ENCODE results near the gene EPB41. TPM values are rescaled to one million over a fixed set of nuclear protein-coding genes. Genes with fewer than 3 reads are reported as not detected.

EPB41 gene
- total and polyA plus RNA-seq, 2 of the 8 experiments (the other 6 are each of a cell fraction or from before 2014, with no cell fraction given): 36.7 to 109 TPM

GRCh38 chr1:28982198-28982597 is 67.8 kb downstream of the EPB41 start:
- Histone ChIP-seq H3K79me2 (ENCODE audit: control insufficient read depth in 1 of 2, insufficient read depth in 2 of 2, low read length in 2 of 2) (peaks cover 0 to 38% of the 10 kb centered on the region in 2 experiments; a peak in 2 of 4 replicates), H3K9ac (replicated peaks in 1 of 4; ENCODE audit: extremely low read depth in 1 of 4, low read depth in 3 of 4, low read length in 3 of 4) (no peak overlapping the region), H4K20me1 (replicated peaks in 1 of 2; ENCODE audit: control insufficient read depth in 1 of 2, insufficient read depth in 2 of 2, low read length in 2 of 2) (peaks cover 0 to 1% of the 10 kb centered on the region in 2 experiments), H2BK120ac (replicated peaks; ENCODE audit: low read depth, low read length) (no peak overlapping the region), H4K8ac (ENCODE audit: extremely low read depth, insufficient read depth, low read length) (no peak overlapping the region), H2BK5ac (ENCODE audit: low read depth, low read length) (no peak overlapping the region), H3K14ac (ENCODE audit: insufficient read length) (no peak overlapping the region), H4K91ac (replicated peaks; ENCODE audit: insufficient read length, low read length) (no peak overlapping the region), H3K79me1 (ENCODE audit: low read depth, low read length) (peaks cover 5% of the 10 kb centered on the region), H3K27me3 (replicated peaks in 1 of 4; ENCODE audit: control insufficient read depth in 3 of 4, extremely low read depth in 1 of 4, insufficient read depth in 3 of 4, low read length in 3 of 4) (no peaks in the 10 kb centered on the region), H2BK12ac (ENCODE audit: low read depth, low read length) (no peak overlapping the region), H3K18ac (ENCODE audit: extremely low read depth, low read length) (no peak overlapping the region), H3K4me2 (ENCODE audit: insufficient read depth in 1 of 2, low read depth in 2 of 2, low read length in 2 of 2) (no peak overlapping the region), H4K5ac (ENCODE audit: insufficient read length, low read depth, low read length) (no peak overlapping the region), H2BK15ac (ENCODE audit: low read length) (no peak overlapping the region), H3K4me1 (replicated peaks in 1 of 4; ENCODE audit: control insufficient read depth in 3 of 4, insufficient read depth in 4 of 4, low read length in 3 of 4) (peaks cover 2 to 7% (median 5%) of the 10 kb centered on the region in 4 experiments), H3K9me3 (ENCODE audit: insufficient read depth in 2 of 2, low read depth in 1 of 2, low read length in 1 of 2) (no peaks in the 10 kb centered on the region), H2AK5ac (ENCODE audit: low read depth, low read length) (no peak overlapping the region), H3K4ac (replicated peaks; ENCODE audit: insufficient read length, low read depth, low read length) (no peak overlapping the region), H3K27ac (ENCODE audit: low read depth, low read length) (no peak overlapping the region), H3K4me3 (ENCODE audit: extremely low read depth in 1 of 4, insufficient read depth in 2 of 4, low read depth in 3 of 4, low read length in 4 of 4) (no peak overlapping the region), H3K23me2 (ENCODE audit: low read depth, low read length) (no peaks in the 10 kb centered on the region), H2BK20ac (ENCODE audit: low read length) (no peak overlapping the region), H2AFZ (ENCODE audit: low read length) (no peak overlapping the region), H3K23ac (ENCODE audit: insufficient read length) (no peak overlapping the region), H3K36me3 (ENCODE audit: control insufficient read depth in 2 of 4, insufficient read depth in 4 of 4, low read length in 3 of 4) (no peaks in the 10 kb centered on the region), H3K56ac (replicated peaks; ENCODE audit: insufficient read length, low read depth, low read length) (no peak overlapping the region)
- 90% methylated on average over 6 of the region's 6 CpGs; no CpG with 5 or more reads in 1 of the 2 experiments for WGBS, 2 experiments (ENCODE audit: extremely low coverage in 1 of 2, insufficient coverage in 1 of 2, insufficient read length in 1 of 2, insufficient replicate concordance in 2 of 2, low coverage in 1 of 2, low lambda C conversion rate in 2 of 2, missing lambda C conversion rate in 1 of 2)
- no peak for FAIRE-seq
- ChIA-PET POLR2A (ENCODE audit: partially characterized antibody) (no interaction called here), CTCF (ENCODE audit: partially characterized antibody) (no interaction called here)
- no peak for DNase-seq (ENCODE audit: low read depth in 1 of 2, low spot score in 2 of 2)
- TF ChIP-seq SRF (IDR thresholded peaks at IDR 0.05; ENCODE audit: low read depth, low read length) (no peak), CHD1 (IDR thresholded peaks at IDR 0.05; ENCODE audit: low read depth, low read length) (no peak), YY1 (IDR thresholded peaks at IDR 0.05; ENCODE audit: low read depth, low read length) (no peak), KDM4A (IDR thresholded peaks at IDR 0.05; ENCODE audit: low read depth, low read length, severe bottlenecking) (no peak), SUZ12 (IDR thresholded peaks at IDR 0.05; ENCODE audit: low read length) (no peak), PHF8 (conservative IDR thresholded peaks at IDR 0.05; ENCODE audit: low read depth, low read length) (no peak), SIX5 (IDR thresholded peaks at IDR 0.05; ENCODE audit: low read depth, low read length) (no peak), ZNF274 (IDR thresholded peaks at IDR 0.05; ENCODE audit: borderline replicate concordance, extremely low read depth, low read length) (no peak), HDAC2 (IDR thresholded peaks at IDR 0.05; ENCODE audit: borderline replicate concordance in 1 of 2, low read depth in 2 of 2, low read length in 2 of 2) (no peak), EGR1 (IDR thresholded peaks at IDR 0.05; ENCODE audit: borderline replicate concordance, low read depth, low read length) (no peak), USF2 (IDR thresholded peaks at IDR 0.05; ENCODE audit: low read length) (no peak), SIN3A (conservative IDR thresholded peaks at IDR 0.05 in 1 of 2, IDR thresholded peaks at IDR 0.05 in 1 of 2; ENCODE audit: low read depth in 1 of 2, low read length in 2 of 2) (no peak), KDM1A (IDR thresholded peaks at IDR 0.05; ENCODE audit: borderline replicate concordance, low read length) (no peak)
